K562 (cell line): Measurements from ENCODE around the gene UBR3. TPM values are rescaled to one million over a fixed set of nuclear protein-coding genes. Genes with fewer than 3 reads are reported as not detected.

ENCODE experiments used
- ATAC-seq: fragments of 200-7000 bp; cut with Tn5 transposase; 3 replicates; pipeline ENCODE4 v1.9.1; 2020; ENCODE audit warnings: moderate library complexity
- BruUV-seq: library from RNA; stranded (reverse); fragments of 400-500 nt; replicated peaks from 2 replicates; lab custom pipeline; 2021; lab: Mats Ljungman, UMichigan
- CTCF ChIA-PET: fragments of 300-600 bp; formaldehyde crosslinking; extraction: SDS; loops from one replicate; lab custom pipeline; 2021; ENCODE audit warnings: low intra/inter-chr PET ratio; lab: Yijun Ruan, JAX
- POLR2A ChIA-PET: fragments of 300-600, 350-650 bp; sonication (Branson Sonifier 250); formaldehyde crosslinking; extraction: SDS; loops from one replicate; lab custom pipeline; 2021; ENCODE audit warnings: antibody characterized with exemption, inconsistent platforms; lab: Yijun Ruan, JAX
- DNase-seq, 4 experiments: peaks; one replicate each; pipeline versions ENCODE4 v3.0.0 to v3.0.0-alpha.2; 2011 to 2018; ENCODE audit warnings: low spot score in 3 of 4, mixed read lengths in 3 of 4; ENCODE audit errors: extremely low read depth in 1 of 4
- FAIRE-seq: peaks from 2 replicates; lab custom pipeline; 2011; peaks lifted over from hg19 to GRCh38; lab: Jason Lieb, UNC
- H2AFZ ChIP-seq: 2 replicates; pipeline ENCODE4 v1.6.0; 2011; ENCODE audit warnings: low read depth, low read length, control low read depth, inconsistent platforms
- H3K27ac ChIP-seq: fragments of 200-600 bp; 3 replicates; pipeline ENCODE4 v1.8.0; 2011; ENCODE audit warnings: low read depth, mild to moderate bottlenecking, control low read depth, inconsistent platforms, low read length, moderate library complexity, mixed read lengths; ENCODE audit errors: extremely low read depth
- H3K27me3 ChIP-seq, 2 experiments: fragments of 300-600 bp in 1 of 2; 2 replicates in 1 of 2; 3 replicates in 1 of 2; pipeline versions ENCODE4 v1.6.0 to v1.8.0; 2011; ENCODE audit warnings: inconsistent platforms in 2 of 2, low read length in 2 of 2, mild to moderate bottlenecking in 1 of 2, mixed read lengths in 1 of 2, moderate library complexity in 1 of 2; ENCODE audit not compliant: control insufficient read depth in 2 of 2, insufficient read depth in 2 of 2
- H3K36me3 ChIP-seq: fragments of 300-600 bp; 3 replicates; pipeline ENCODE4 v1.8.0; 2011; ENCODE audit warnings: mild to moderate bottlenecking, low read length, inconsistent platforms; ENCODE audit not compliant: control insufficient read depth, insufficient read depth
- H3K4me1 ChIP-seq, 2 experiments: fragments of 200-600 bp in 1 of 2; replicated peaks in 1 of 2; 2 replicates in 1 of 2; 3 replicates in 1 of 2; pipeline versions ENCODE4 v1.5.1 to v1.8.0; 2011; ENCODE audit warnings: inconsistent platforms in 2 of 2, low read length in 2 of 2, mild to moderate bottlenecking in 1 of 2, mixed read lengths in 1 of 2, moderate library complexity in 1 of 2; ENCODE audit not compliant: control insufficient read depth in 2 of 2, insufficient read depth in 2 of 2
- H3K4me2 ChIP-seq: 2 replicates; pipeline ENCODE4 v1.6.1; 2011; ENCODE audit warnings: low read length, control low read depth, inconsistent platforms, mixed read lengths; ENCODE audit not compliant: insufficient read depth
- H3K4me3 ChIP-seq: fragments of 200-600 bp; sonication (generic), shearing (Covaris generic); 2 replicates; pipeline ENCODE4 v1.5.1; 2016; ENCODE audit warnings: control low read depth, inconsistent platforms
- H3K79me2 ChIP-seq: fragments of 200-600 bp; 3 replicates; pipeline ENCODE4 v1.8.0; 2011; ENCODE audit warnings: low read length, inconsistent platforms; ENCODE audit not compliant: control insufficient read depth, insufficient read depth
- H3K9ac ChIP-seq, 2 experiments: 2 replicates each; pipeline versions ENCODE4 v1.6.0 to v1.6.1; 2011; ENCODE audit warnings: low read depth in 2 of 2, low read length in 2 of 2, control low read depth in 1 of 2, inconsistent platforms in 1 of 2, mild to moderate bottlenecking in 1 of 2, mixed read lengths in 1 of 2; ENCODE audit not compliant: insufficient read depth in 1 of 2
- H3K9me1 ChIP-seq: one replicate; pipeline ENCODE4 v1.6.0; 2011; ENCODE audit warnings: inconsistent platforms, mild to moderate bottlenecking, low read length, moderate library complexity; ENCODE audit not compliant: control insufficient read depth, insufficient read depth
- H3K9me3 ChIP-seq: replicated peaks from 2 replicates; pipeline ENCODE4 v1.5.1; 2011; ENCODE audit warnings: low read depth, low read length, inconsistent platforms; ENCODE audit not compliant: control insufficient read depth, insufficient read depth
- H4K20me1 ChIP-seq: replicated peaks from 2 replicates; pipeline ENCODE4 v1.6.1; 2011; ENCODE audit warnings: low read length, inconsistent platforms, mixed read lengths; ENCODE audit not compliant: control insufficient read depth, insufficient read depth
- BRCA1 ChIP-seq, 2 experiments: fragments of 450-650 bp in 1 of 2; sonication (generic) in 1 of 2; formaldehyde crosslinking in 1 of 2; IDR thresholded peaks; 2 replicates each; pipeline versions ENCODE4 v1.5.0 to v1.6.1; 2017 to 2020; ENCODE audit warnings: mild to moderate bottlenecking in 1 of 2, missing genetic modification reagents in 1 of 2
- CHD7 ChIP-seq: fragments of 200-600 bp; sonication (generic); IDR thresholded peaks from one replicate; pipeline ENCODE4 v1.6.1; 2012; ENCODE audit warnings: mild to moderate bottlenecking, low read depth, low read length, inconsistent platforms
- ERF ChIP-seq: fragments of 450-650 bp; formaldehyde crosslinking; IDR thresholded peaks from 2 replicates; pipeline ENCODE4 v1.4.0; 2020; ENCODE audit warnings: mild to moderate bottlenecking, mixed read lengths
- MECOM ChIP-seq: fragments of 250-450 bp; sonication (Bioruptor Pico); IDR thresholded peaks from 2 replicates; pipeline ENCODE4 v1.8.0; 2022; ENCODE audit warnings: inconsistent platforms
- NCOA1 ChIP-seq: fragments of 450-650 bp; IDR thresholded peaks from 2 replicates; pipeline ENCODE4 v1.6.1; 2016; ENCODE audit warnings: low read depth
- NFATC3 ChIP-seq: fragments of 450-650 bp; IDR thresholded peaks from 2 replicates; pipeline ENCODE4 v1.6.1; 2017; ENCODE audit warnings: mild to moderate bottlenecking
- RBFOX2 ChIP-seq: fragments of 200-400 bp; formaldehyde crosslinking; IDR thresholded peaks from 2 replicates; pipeline ENCODE4 v1.6.1; 2017; ENCODE audit warnings: low read depth, mild to moderate bottlenecking, low read length, moderate library complexity
- SRSF1 ChIP-seq: fragments of 200-400 bp; formaldehyde crosslinking; IDR thresholded peaks from 2 replicates; pipeline ENCODE4 v1.6.1; 2017; ENCODE audit warnings: mild to moderate bottlenecking, low read depth, low read length, moderate library complexity
- TOE1 ChIP-seq, 2 experiments: fragments of 450-650 bp in 1 of 2; sonication (generic) in 1 of 2; formaldehyde crosslinking in 1 of 2; IDR thresholded peaks; 2 replicates each; pipeline versions ENCODE4 v1.7.1 to v1.8.0; 2016 to 2022; ENCODE audit warnings: borderline replicate concordance in 2 of 2, mild to moderate bottlenecking in 2 of 2, antibody characterized with exemption in 1 of 2, inconsistent platforms in 1 of 2, low read depth in 1 of 2, missing genetic modification reagents in 1 of 2, moderate library complexity in 1 of 2
- WHSC1 ChIP-seq: IDR thresholded peaks from one replicate; pipeline ENCODE4 v1.6.1; 2012; ENCODE audit warnings: low read length, control low read depth, inconsistent platforms
- ZFP36 ChIP-seq: fragments of 150-350 bp; IDR thresholded peaks from 2 replicates; pipeline ENCODE4 v1.6.1; 2018; ENCODE audit warnings: low read length, low read depth; ENCODE audit not compliant: partially characterized antibody
- ZNF445 ChIP-seq: fragments of 250-450 bp; sonication (Bioruptor Pico); IDR thresholded peaks from 2 replicates; pipeline ENCODE4 v1.4.0; 2020; ENCODE audit warnings: low read depth, mild to moderate bottlenecking, moderate library complexity
- ZNF695 ChIP-seq: fragments of 450-650 bp; formaldehyde crosslinking; IDR thresholded peaks from 2 replicates; pipeline ENCODE4 v1.4.0; 2020; ENCODE audit warnings: mild to moderate bottlenecking, moderate library complexity
- WGBS: fragments of 100-300 bp; shearing (Covaris generic); methylation state at CpG from one replicate; pipeline ENCODE4 v1.1.6; 2016; ENCODE audit warnings: low coverage, mixed read lengths; ENCODE audit not compliant: insufficient coverage; ENCODE audit errors: missing lambda C conversion rate; 5-methylcytosine and 5-hydroxymethylcytosine counted together
- in situ Hi-C: fragments of 300-500 bp; cut with MboI; formaldehyde crosslinking; loops from 4 replicates; pipeline ENCODE4 v1.15.0; 2018; ENCODE audit warnings: inconsistent platforms, mixed read lengths
- intact Hi-C: fragments of 100-400 bp; cut with micrococcal nuclease; formaldehyde crosslinking; loops from 2 replicates; pipeline ENCODE4 v1.14.2; 2022
- polyA plus RNA-seq, 8 experiments: library from polyadenylated mRNA; depleted of rRNA in 4 of 8; stranded (reverse) in 5 of 8; unstranded in 3 of 8; fragments of >200 nt; fragmentation: Nextera tagmentation in 2 of 8; fragmentation: Illumina TruSeq in 1 of 8; extraction: Ambion mirVana in 2 of 8; extraction: Trizol in 1 of 8; gene quantifications; 2 replicates each; pipeline versions ENCODE4 v1.2.1 to v1.2.3, GENCODE V29; 2011 to 2014; ENCODE audit warnings: inconsistent platforms in 1 of 8, missing spikeins in 1 of 8
- total RNA-seq, 7 experiments: library from RNA; depleted of rRNA in 6 of 7; stranded (reverse); fragments of >200 nt in 6 of 7; fragmentation: Illumina TruSeq in 2 of 7; extraction: Trizol in 2 of 7; gene quantifications; 2 replicates each; pipeline versions ENCODE4 v1.2.1 to v1.2.3, GENCODE V29; 2011 to 2021; ENCODE audit warnings: low replicate concordance in 1 of 7

Gene UBR3
- total and polyA plus RNA-seq, 9 of the 15 experiments (the other 6 are each of a cell fraction or from before 2014, with no cell fraction given): 14.4 to 63.5 (median 40.4) TPM

GRCh38 chr2:170038734-170039133 lies 211.5 kb downstream of the UBR3 start:
- ATAC-seq: peak; percentile 72
- FAIRE-seq: no peak
- DNase-seq: no peak
- H3K27ac ChIP-seq: no peak overlapping the region
- BruUV-seq: no TSS peak
- H3K4me3 ChIP-seq: no peak overlapping the region
- H3K4me1 ChIP-seq: no peaks in the 10 kb centered on the region
- no peaks in the 10 kb centered on the region for H3K9me3 ChIP-seq
- H3K9me1 ChIP-seq: no peaks in the 10 kb centered on the region
- H3K27me3 ChIP-seq: no peaks in the 10 kb centered on the region
- 70% methylated on average over 4 of the region's 4 CpGs for WGBS
- H2AFZ ChIP-seq: no peak overlapping the region
- no peaks in the 10 kb centered on the region for H3K79me2 ChIP-seq
- CTCF ChIA-PET: no interaction called here
- intact Hi-C loops: no loop called here
- peaks cover 11% of the 10 kb centered on the region for H3K36me3 ChIP-seq
- H4K20me1 ChIP-seq: no peaks in the 10 kb centered on the region
- H3K9ac ChIP-seq: no peak overlapping the region
- H3K4me2 ChIP-seq: no peak overlapping the region
- in situ Hi-C loops: no loop called here
- POLR2A ChIA-PET: interaction anchor here (0.6 to 2.4 kb wide), 2 partner anchors 15 to 31 kb away, joined by 3 to 5 read pairs; no protein-coding TSS in a partner anchor
- TF ChIP-seq WHSC1 (no peak), BRCA1 (IDR thresholded peaks at IDR 0.05) (no peak), BRCA1 (CRISPR knock-in tag; IDR thresholded peaks at IDR 0.05) (no peak), TOE1 (IDR thresholded peaks at IDR 0.05; ENCODE audit: borderline replicate concordance) (no peak), TOE1 (CRISPR knock-in tag; IDR thresholded peaks at IDR 0.05; ENCODE audit: borderline replicate concordance, low read depth) (no peak), NFATC3 (no peak), SRSF1 (no peak), NCOA1 (no peak), ZNF445 (CRISPR knock-in tag) (no peak), MECOM (CRISPR knock-in tag) (no peak), ZNF695 (CRISPR knock-in tag) (no peak), CHD7 (no peak), RBFOX2 (no peak), ERF (CRISPR knock-in tag) (no peak), ZFP36 (no peak)
